Stomach (tissue), 9 donors: Measurements from ENCODE around the gene KRT6B. TPM values are rescaled to one million over a fixed set of nuclear protein-coding genes. Genes with fewer than 3 reads are reported as not detected.
A peak's percentile ranks its signal among the peaks of the same experiment; 100 is the strongest.

Source experiments
- DNase-seq, 2 donors: peaks; one replicate each; pipeline versions ENCODE4 v3.0.0 to v3.0.0-alpha.2; 2013 to 2019
- H3K27ac ChIP-seq, 5 donors: fragments of 200-600 bp in 4 of 5; sonication (generic) in 4 of 5; one replicate each; pipeline ENCODE4 v1.5.1; 2013 to 2019; ENCODE audit warnings: mild to moderate bottlenecking in 1 of 5, moderate library complexity in 1 of 5
- H3K27me3 ChIP-seq, 3 donors: fragments of 200-600 bp; sonication (generic); one replicate each; pipeline ENCODE4 v1.5.1; 2017 to 2019; ENCODE audit warnings: mixed run types in 1 of 3
- H3K36me3 ChIP-seq, 4 donors: fragments of 200-600 bp; sonication (generic); 1 replicate in 3 of 4; 2 replicates in 1 of 4; pipeline ENCODE4 v1.5.1; 2016 to 2019
- H3K4me1 ChIP-seq, 4 donors: fragments of 200-600 bp; sonication (generic); one replicate each; pipeline ENCODE4 v1.5.1; 2016 to 2019
- H3K4me3 ChIP-seq, 4 donors: fragments of 200-600 bp; sonication (generic) in 3 of 4; one replicate each; pipeline ENCODE4 v1.5.1; 2016 to 2019; ENCODE audit warnings: mild to moderate bottlenecking in 1 of 4
- H3K9me3 ChIP-seq, 4 donors: fragments of 200-600 bp; sonication (generic); one replicate each; pipeline ENCODE4 v1.5.1; 2016 to 2019
- EP300 ChIP-seq: sonication (generic); formaldehyde crosslinking; IDR thresholded peaks from one replicate; pipeline ENCODE4 v1.6.1; 2017; ENCODE audit warnings: antibody characterized with exemption
- POLR2A ChIP-seq, 4 donors: fragments of 450-650 bp; IDR thresholded peaks; one replicate each; pipeline ENCODE4 v1.6.1; 2016; ENCODE audit warnings: antibody characterized with exemption in 4 of 4, control low read depth in 2 of 4, mild to moderate bottlenecking in 1 of 4, moderate library complexity in 1 of 4
- POLR2AphosphoS5 ChIP-seq, 3 donors: sonication (generic); formaldehyde crosslinking; IDR thresholded peaks; one replicate each; pipeline ENCODE4 v1.6.1; 2016; ENCODE audit warnings: antibody characterized with exemption in 3 of 3
- WGBS, 5 donors: extraction: QIAGEN DNeasy Blood & Tissue Kit in 3 of 5; methylation state at CpG; one replicate each; pipeline versions ENCODE4 v1.1.5 to v1.1.7; 2013 to 2018; 5-methylcytosine and 5-hydroxymethylcytosine counted together
- intact Hi-C: fragments of 100-400 bp; cut with DNase I; formaldehyde crosslinking; loops from one replicate; pipeline ENCODE4 v1.15.1; 2023; ENCODE audit warnings: low total_unique reads
- polyA plus RNA-seq, 3 donors: library from polyadenylated mRNA; stranded (reverse); fragments of 200-250 nt; gene quantifications; one replicate each; pipeline ENCODE4 v1.2.3, GENCODE V29; 2013
- total RNA-seq, 5 donors: library from RNA; depleted of rRNA; stranded (reverse); fragments of >200 nt; gene quantifications; one replicate each; pipeline versions ENCODE4 v1.1.0 to v1.2.3, GENCODE V29; 2014 to 2016
- TF ChIP-seq, protein P1 (sequence below), 7 experiments: fragments of 450-650 bp in 4 of 7; fragments of 200-600 bp in 3 of 7; sonication (generic) in 3 of 7; IDR thresholded peaks; one replicate each; pipeline ENCODE4 v1.5.1; 2016 to 2019; ENCODE audit warnings: antibody characterized with exemption in 7 of 7, control low read depth in 2 of 7, mild to moderate bottlenecking in 1 of 7
- donor health status: healthy with polysubstance abuse.
- donor health status: Bipolar disorder and iron deficiency.
- donor health status: healthy.

KRT6B gene
- total and polyA plus RNA-seq, 8 donors, result 0.46 to 9.2 (median 0.55) TPM; not detected in 5

DNA sequence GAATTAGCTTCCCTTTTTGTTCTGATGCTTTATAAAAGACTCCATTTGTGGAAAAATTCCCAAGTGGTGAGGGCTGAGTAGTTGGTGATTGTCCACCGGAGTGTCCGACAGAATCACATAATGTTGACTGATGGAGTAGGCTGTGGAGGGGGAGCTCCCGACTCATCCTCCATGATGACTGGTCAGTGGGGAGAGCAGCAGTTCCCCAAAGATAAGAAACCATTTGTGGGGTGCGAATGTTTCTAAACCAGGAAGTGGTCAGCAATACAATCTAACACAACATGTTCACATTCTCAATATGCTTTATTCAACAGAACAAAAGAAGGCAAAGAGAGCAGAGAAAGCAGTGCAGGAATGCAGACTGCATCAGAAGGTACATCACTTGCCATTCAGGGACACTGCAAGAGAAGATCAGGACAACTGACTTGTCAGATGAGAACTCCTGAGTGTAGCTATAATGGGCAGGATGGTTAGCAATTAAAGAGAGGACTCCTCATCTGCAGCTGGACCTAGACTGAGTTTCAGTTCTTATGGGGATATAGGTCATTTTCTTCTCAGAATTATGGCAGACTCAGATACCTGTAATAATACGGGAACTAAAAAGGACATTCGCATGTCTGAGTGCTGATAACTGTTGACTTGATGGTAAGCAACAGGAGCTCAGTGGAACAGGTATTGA, 5.4 kb downstream of the KRT6B start:
- TF ChIP-seq POLR2AphosphoS5 (IDR thresholded peaks at IDR 0.05), result no peak
- TF ChIP-seq, protein P1, sequence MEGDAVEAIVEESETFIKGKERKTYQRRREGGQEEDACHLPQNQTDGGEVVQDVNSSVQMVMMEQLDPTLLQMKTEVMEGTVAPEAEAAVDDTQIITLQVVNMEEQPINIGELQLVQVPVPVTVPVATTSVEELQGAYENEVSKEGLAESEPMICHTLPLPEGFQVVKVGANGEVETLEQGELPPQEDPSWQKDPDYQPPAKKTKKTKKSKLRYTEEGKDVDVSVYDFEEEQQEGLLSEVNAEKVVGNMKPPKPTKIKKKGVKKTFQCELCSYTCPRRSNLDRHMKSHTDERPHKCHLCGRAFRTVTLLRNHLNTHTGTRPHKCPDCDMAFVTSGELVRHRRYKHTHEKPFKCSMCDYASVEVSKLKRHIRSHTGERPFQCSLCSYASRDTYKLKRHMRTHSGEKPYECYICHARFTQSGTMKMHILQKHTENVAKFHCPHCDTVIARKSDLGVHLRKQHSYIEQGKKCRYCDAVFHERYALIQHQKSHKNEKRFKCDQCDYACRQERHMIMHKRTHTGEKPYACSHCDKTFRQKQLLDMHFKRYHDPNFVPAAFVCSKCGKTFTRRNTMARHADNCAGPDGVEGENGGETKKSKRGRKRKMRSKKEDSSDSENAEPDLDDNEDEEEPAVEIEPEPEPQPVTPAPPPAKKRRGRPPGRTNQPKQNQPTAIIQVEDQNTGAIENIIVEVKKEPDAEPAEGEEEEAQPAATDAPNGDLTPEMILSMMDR (IDR thresholded peaks at IDR 0.05), result no peak
- no peak for TF ChIP-seq POLR2A (IDR thresholded peaks at IDR 0.05)
- TF ChIP-seq EP300, result no peak
- Histone ChIP-seq H3K4me1 (peaks cover 0 to 10% (median 5%) of the 10 kb centered on the region in 4 donors), H3K27me3 (peaks cover 0 to 18% (median 0%) of the 10 kb centered on the region in 3 donors), H3K36me3 (no peaks in the 10 kb centered on the region), H3K4me3 (no peak overlapping the region), H3K27ac (no peak overlapping the region), H3K9me3 (no peaks in the 10 kb centered on the region)
- intact Hi-C loops, result no loop called here
- 71 to 82% (median 77%) methylated on average over 6 of the region's 6 CpGs for WGBS, 5 donors
- no peak for DNase-seq

DNA sequence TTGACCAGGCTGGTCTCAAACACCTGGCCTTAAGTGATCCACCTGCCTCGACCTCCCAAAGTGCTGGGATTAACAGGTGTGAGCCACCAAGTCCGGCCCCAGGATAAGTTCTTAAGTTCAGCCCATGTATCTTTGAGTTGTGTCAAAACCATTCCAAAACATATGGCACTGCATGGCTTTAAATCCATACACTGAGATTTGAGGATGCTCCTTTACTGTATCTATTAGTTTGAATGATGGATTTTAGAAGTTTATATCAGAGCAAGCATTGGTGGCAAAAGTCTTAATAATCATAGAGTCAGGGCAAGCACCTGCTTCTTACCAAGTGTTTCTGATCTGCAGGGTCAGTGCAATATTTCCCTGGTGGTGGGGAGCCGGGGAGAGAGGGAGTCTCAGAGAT, 6.1 kb downstream of the KRT6B start:
- no peak overlapping the region for H3K4me3 ChIP-seq
- H3K36me3 ChIP-seq, result no peaks in the 10 kb centered on the region
- H3K4me1 ChIP-seq, result peaks cover 0 to 10% (median 5%) of the 10 kb centered on the region in 4 donors
- H3K9me3 ChIP-seq, result no peaks in the 10 kb centered on the region
- intact Hi-C loops, result no loop called here
- DNase-seq, result no peak
- peaks cover 0 to 19% (median 0%) of the 10 kb centered on the region in 3 donors for H3K27me3 ChIP-seq
- TF ChIP-seq, protein P1 (IDR thresholded peaks at IDR 0.05), result no peak
- TF ChIP-seq POLR2AphosphoS5 (IDR thresholded peaks at IDR 0.05) (no peak), EP300 (no peak), POLR2A (IDR thresholded peaks at IDR 0.05) (no peak)
- WGBS, 5 donors, result 49 to 85% (median 62%) methylated on average over 3 of the region's 3 CpGs
- H3K27ac ChIP-seq, result no peak overlapping the region

GRCh38 chr12:52444647-52445595, 7.0 kb downstream of the KRT6B start:
- Histone ChIP-seq H3K27me3 (peaks cover 0 to 25% (median 0%) of the 10 kb centered on the region in 3 donors), H3K4me3 (no peak overlapping the region), H3K27ac (no peak overlapping the region), H3K36me3 (no peaks in the 10 kb centered on the region), H3K9me3 (no peaks in the 10 kb centered on the region), H3K4me1 (peaks cover 0 to 10% (median 5%) of the 10 kb centered on the region in 4 donors)
- 48 to 66% (median 56%) methylated on average over 10 of the region's 10 CpGs for WGBS, 5 donors
- TF ChIP-seq POLR2AphosphoS5 (IDR thresholded peaks at IDR 0.05), result no peak
- TF ChIP-seq, protein P1 (IDR thresholded peaks at IDR 0.05), result no peak
- TF ChIP-seq POLR2A (IDR thresholded peaks at IDR 0.05), result no peak
- no peak for TF ChIP-seq EP300
- DNase-seq, result peak in 1 of 2 donors; percentile 17
- intact Hi-C loops, result no loop called here

- no peaks in the 10 kb centered on the region for H3K36me3 ChIP-seq
- intact Hi-C loops, result no loop called here
- peaks cover 0 to 34% (median 0%) of the 10 kb centered on the region in 3 donors for H3K27me3 ChIP-seq
- no peaks in the 10 kb centered on the region for H3K9me3 ChIP-seq
- no peak overlapping the region for H3K4me3 ChIP-seq
- 85 to 93% (median 88%) methylated on average over 3 of the region's 3 CpGs for WGBS, 5 donors
- H3K4me1 ChIP-seq, result peaks cover 0 to 10% (median 5%) of the 10 kb centered on the region in 4 donors
- no peak overlapping the region for H3K27ac ChIP-seq
- DNase-seq, result no peak
- TF ChIP-seq, protein P1 (IDR thresholded peaks at IDR 0.05), result no peak
- TF ChIP-seq POLR2A (IDR thresholded peaks at IDR 0.05) (no peak), POLR2AphosphoS5 (IDR thresholded peaks at IDR 0.05) (no peak), EP300 (no peak)
These were observed 8.0 kb downstream of the KRT6B start for GRCh38 chr12:52443966-52444365.
